OCI-LY1 (cell line): ENCODE data around the gene RANBP10.

Source experiments
- H2AFZ ChIP-seq: fragments of 200-600 bp; sonication (generic), shearing (Covaris generic); 2 replicates; pipeline ENCODE4 v1.6.0; 2014; ENCODE audit warnings: antibody characterized with exemption, mild to moderate bottlenecking, low read length
- H3F3A ChIP-seq: fragments of 200-600 bp; sonication (generic), shearing (Covaris generic); 2 replicates; pipeline ENCODE4 v1.6.0; 2014; ENCODE audit warnings: mild to moderate bottlenecking, antibody characterized with exemption, low read length, moderate library complexity; ENCODE audit not compliant: insufficient read depth
- H3K27ac ChIP-seq: fragments of 200-600 bp; sonication (generic); 2 replicates; pipeline ENCODE4 v1.5.1; 2014; ENCODE audit warnings: low read length, mixed run types, mild to moderate bottlenecking, low read depth; ENCODE audit not compliant: poor library complexity, severe bottlenecking
- H3K27me3 ChIP-seq: fragments of 200-600 bp; sonication (generic); 2 replicates; pipeline ENCODE4 v1.6.0; 2014; ENCODE audit warnings: antibody characterized with exemption, mild to moderate bottlenecking, low read length, moderate library complexity; ENCODE audit not compliant: insufficient read depth
- H3K36me3 ChIP-seq: fragments of 200-600 bp; sonication (generic); 2 replicates; pipeline ENCODE4 v1.6.1; 2014; ENCODE audit warnings: mild to moderate bottlenecking, antibody characterized with exemption, low read length, moderate library complexity, mixed read lengths; ENCODE audit not compliant: insufficient read depth
- H3K4me1 ChIP-seq: fragments of 200-600 bp; sonication (generic); 2 replicates; pipeline ENCODE4 v1.5.1; 2014; ENCODE audit warnings: mild to moderate bottlenecking, low read length, moderate library complexity; ENCODE audit not compliant: insufficient read depth, severe bottlenecking
- H3K4me2 ChIP-seq: fragments of 200-600 bp; sonication (generic), shearing (Covaris generic); 2 replicates; pipeline ENCODE4 v1.6.1; 2014; ENCODE audit warnings: low read length
- H3K4me3 ChIP-seq: fragments of 200-600 bp; sonication (generic); 2 replicates; pipeline ENCODE4 v1.5.1; 2014; ENCODE audit warnings: low read length, low read depth, mild to moderate bottlenecking, mixed read lengths; ENCODE audit not compliant: poor library complexity, severe bottlenecking
- H3K79me2 ChIP-seq: fragments of 200-600 bp; shearing (Covaris generic); 2 replicates; pipeline ENCODE4 v1.6.1; 2016; ENCODE audit warnings: mixed run types, low read length, mixed read lengths; ENCODE audit not compliant: insufficient read depth
- H3K9ac ChIP-seq: fragments of 200-600 bp; sonication (generic), shearing (Covaris generic); 2 replicates; pipeline ENCODE4 v1.6.1; 2014; ENCODE audit warnings: mild to moderate bottlenecking, low read length, mixed read lengths
- H3K9me2 ChIP-seq: fragments of 200-600 bp; sonication (generic), shearing (Covaris generic); 2 replicates; pipeline ENCODE4 v1.6.1; 2014; ENCODE audit warnings: low read depth, mild to moderate bottlenecking, low read length, mixed read lengths
- H3K9me3 ChIP-seq: fragments of 200-600 bp; shearing (Covaris generic); 2 replicates; pipeline ENCODE4 v1.6.1; 2014; ENCODE audit warnings: low read length, mixed read lengths
- H4K20me1 ChIP-seq: fragments of 200-600 bp; sonication (generic), shearing (Covaris generic); 2 replicates; pipeline ENCODE4 v1.6.0; 2016; ENCODE audit warnings: mild to moderate bottlenecking, low read length; ENCODE audit not compliant: insufficient read depth
- EZH2 ChIP-seq: fragments of 200-600 bp; sonication (generic), shearing (Covaris generic); IDR thresholded peaks from 2 replicates; pipeline ENCODE4 v1.8.0; 2017; ENCODE audit warnings: borderline replicate concordance, mixed run types, mild to moderate bottlenecking, antibody characterized with exemption, low read length, moderate library complexity, mixed read lengths
- TF ChIP-seq, protein P1 (sequence below): fragments of 200-600 bp; sonication (generic), shearing (Covaris generic); IDR thresholded peaks from 2 replicates; pipeline ENCODE4 v1.5.1; 2017; ENCODE audit warnings: mild to moderate bottlenecking, antibody characterized with exemption, low read length, moderate library complexity, mixed read lengths

RANBP10 gene

DNA sequence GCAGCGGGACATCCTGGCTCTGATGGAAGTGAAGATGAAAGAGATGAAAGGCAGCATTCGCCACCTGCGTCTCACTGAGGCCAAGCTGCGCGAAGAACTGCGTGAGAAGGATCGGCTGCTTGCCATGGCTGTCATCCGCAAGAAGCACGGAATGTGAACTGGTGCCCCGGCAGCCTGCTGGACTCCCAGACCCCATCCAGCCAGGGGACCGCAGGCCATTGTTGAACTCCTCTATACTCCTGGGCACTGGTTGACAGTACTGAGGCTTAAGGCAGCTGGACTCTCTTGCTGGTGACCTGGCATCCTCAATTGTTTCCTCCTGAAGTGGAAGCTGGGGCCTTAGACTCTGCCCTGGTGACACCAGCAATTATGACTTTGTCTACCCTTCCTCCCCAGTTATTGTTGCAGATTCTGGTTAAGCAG lies 37.0 kb upstream of the RANBP10 start:
- no peaks in the 10 kb centered on the region for H3F3A ChIP-seq
- H3K9me3 ChIP-seq = no peaks in the 10 kb centered on the region
- no peaks in the 10 kb centered on the region; the same call in 1 of the 2 replicates for H3K36me3 ChIP-seq
- TF ChIP-seq, protein P1, sequence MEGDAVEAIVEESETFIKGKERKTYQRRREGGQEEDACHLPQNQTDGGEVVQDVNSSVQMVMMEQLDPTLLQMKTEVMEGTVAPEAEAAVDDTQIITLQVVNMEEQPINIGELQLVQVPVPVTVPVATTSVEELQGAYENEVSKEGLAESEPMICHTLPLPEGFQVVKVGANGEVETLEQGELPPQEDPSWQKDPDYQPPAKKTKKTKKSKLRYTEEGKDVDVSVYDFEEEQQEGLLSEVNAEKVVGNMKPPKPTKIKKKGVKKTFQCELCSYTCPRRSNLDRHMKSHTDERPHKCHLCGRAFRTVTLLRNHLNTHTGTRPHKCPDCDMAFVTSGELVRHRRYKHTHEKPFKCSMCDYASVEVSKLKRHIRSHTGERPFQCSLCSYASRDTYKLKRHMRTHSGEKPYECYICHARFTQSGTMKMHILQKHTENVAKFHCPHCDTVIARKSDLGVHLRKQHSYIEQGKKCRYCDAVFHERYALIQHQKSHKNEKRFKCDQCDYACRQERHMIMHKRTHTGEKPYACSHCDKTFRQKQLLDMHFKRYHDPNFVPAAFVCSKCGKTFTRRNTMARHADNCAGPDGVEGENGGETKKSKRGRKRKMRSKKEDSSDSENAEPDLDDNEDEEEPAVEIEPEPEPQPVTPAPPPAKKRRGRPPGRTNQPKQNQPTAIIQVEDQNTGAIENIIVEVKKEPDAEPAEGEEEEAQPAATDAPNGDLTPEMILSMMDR = no peak
- TF ChIP-seq EZH2 = no peak
- H3K4me1 ChIP-seq = peaks cover 49% of the 10 kb centered on the region
- H3K4me3 ChIP-seq = peak overlapping the region; percentile 95
- no peak overlapping the region for H2AFZ ChIP-seq
- peak overlapping the region; percentile 87 for H3K27ac ChIP-seq
- H4K20me1 ChIP-seq = no peaks in the 10 kb centered on the region
- peak overlapping the region; percentile 90 for H3K9ac ChIP-seq
- no peaks in the 10 kb centered on the region for H3K27me3 ChIP-seq
- H3K4me2 ChIP-seq = peak overlapping the region; percentile 92
- no peaks in the 10 kb centered on the region for H3K9me2 ChIP-seq
- peaks cover 13% of the 10 kb centered on the region for H3K79me2 ChIP-seq

GRCh38 chr16:67842509-67843342 lies 36.4 kb upstream of the RANBP10 start:
- TF ChIP-seq EZH2 = no peak
- TF ChIP-seq, protein P1 = peak; percentile 59
- Histone ChIP-seq H3K4me3 (peak overlapping the region; percentile 95), H3F3A (no peaks in the 10 kb centered on the region), H3K27me3 (no peaks in the 10 kb centered on the region), H3K79me2 (peaks cover 7% of the 10 kb centered on the region), H3K9me2 (no peaks in the 10 kb centered on the region), H3K4me2 (peak overlapping the region; percentile 92), H3K27ac (peak overlapping the region; percentile 87), H3K36me3 (no peaks in the 10 kb centered on the region; the same call in 1 of the 2 replicates), H2AFZ (no peak overlapping the region), H4K20me1 (no peaks in the 10 kb centered on the region), H3K4me1 (peaks cover 44% of the 10 kb centered on the region), H3K9me3 (no peaks in the 10 kb centered on the region), H3K9ac (peak overlapping the region; percentile 90)

DNA sequence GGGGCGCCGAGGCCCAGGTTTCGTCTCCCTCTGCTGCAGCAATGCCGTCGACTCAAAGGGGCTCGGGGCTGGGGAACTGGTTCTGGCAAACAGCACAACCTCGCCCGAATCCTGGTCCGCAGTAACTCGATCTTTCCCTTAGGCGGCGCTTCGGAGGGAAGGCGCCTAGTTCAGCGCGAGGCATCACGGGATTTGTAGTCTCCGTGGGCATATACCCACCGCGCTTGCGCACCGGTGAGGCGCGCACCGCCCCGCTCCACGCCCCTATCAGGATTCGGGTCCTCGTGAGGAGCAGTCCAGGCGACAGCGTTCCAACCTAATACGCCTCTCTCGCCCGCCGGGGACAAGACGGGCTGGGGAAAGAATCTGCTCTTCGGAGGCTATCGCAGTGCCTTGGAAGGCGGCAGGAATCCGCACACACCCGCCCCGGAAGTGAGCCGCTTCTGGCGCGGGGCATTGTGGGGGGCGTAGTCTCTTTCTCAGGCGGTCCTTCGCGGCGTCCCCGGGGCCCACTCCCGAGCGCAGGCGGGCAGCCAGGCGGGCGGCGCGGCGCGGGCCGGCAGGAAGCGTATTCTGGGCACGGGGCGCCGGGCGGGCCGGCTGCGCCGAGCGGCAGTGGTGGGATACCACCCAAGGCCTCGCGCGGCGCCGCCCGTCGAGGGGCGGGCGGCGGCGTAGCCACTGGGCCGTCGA lies 35.6 kb upstream of the RANBP10 start, which contains the start of gene THAP11:
Gene THAP11 (plus strand): TSS at position 505 of the 693 bp plus-strand sequence. CDS start 235 bp downstream, outside the sequence.
- Histone ChIP-seq H3K9me2 (no peaks in the 10 kb centered on the region), H3K9ac (peak within 1 kb of the TSS; percentile 90), H3K79me2 (no peaks in the 10 kb centered on the region), H3K9me3 (no peaks in the 10 kb centered on the region), H2AFZ (peak within 1 kb of the TSS; percentile 57; the same call in 1 of the 2 replicates), H3K4me1 (peaks cover 42% of the 10 kb centered on the region), H3F3A (no peaks in the 10 kb centered on the region), H3K4me2 (peak within 1 kb of the TSS; percentile 92), H4K20me1 (no peaks in the 10 kb centered on the region), H3K27me3 (no peaks in the 10 kb centered on the region), H3K4me3 (peak within 1 kb of the TSS; percentile 95), H3K36me3 (no peaks in the 10 kb centered on the region; the same call in 1 of the 2 replicates), H3K27ac (peak within 1 kb of the TSS; percentile 87)
- TF ChIP-seq EZH2 = no peak
- TF ChIP-seq, protein P1 = peak; percentile 64
